ENCODE results near the gene TPBGL. TPM values are rescaled to one million over a fixed set of nuclear protein-coding genes. Genes with fewer than 3 reads are reported as not detected.
A peak's percentile ranks its signal among the peaks of the same experiment; 100 is the strongest.

Gene TPBGL
- total RNA-seq, 1 donor from 2014 or later: not detected

DNA sequence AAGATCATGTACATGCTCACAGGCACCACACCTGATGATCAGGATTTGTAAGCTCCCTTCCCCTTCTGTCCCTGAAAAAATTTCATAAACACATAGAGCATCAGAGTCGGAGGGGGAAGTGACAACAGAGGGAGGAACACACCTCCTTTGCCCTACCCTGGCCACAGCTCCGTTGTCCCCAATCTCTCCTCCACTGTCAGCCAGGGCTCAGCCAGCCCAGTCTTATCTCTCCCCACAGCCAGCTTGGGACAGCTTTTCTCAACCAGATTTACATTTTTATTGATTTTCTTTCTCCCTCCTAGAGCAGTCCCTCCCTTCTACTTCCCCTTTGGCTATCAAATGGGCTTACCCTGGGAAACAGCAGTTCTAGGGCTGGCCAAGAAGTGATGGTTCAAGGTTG lies 32.1 kb upstream of the TPBGL start:
- no peak for FAIRE-seq
- no peak for DNase-seq (ENCODE audit: low spot score in 2 of 2)

GRCh38 chr11:75212411-75212810 lies 28.2 kb upstream of the TPBGL start:
- FAIRE-seq (no peak), DNase-seq (ENCODE audit: low spot score in 2 of 2) (no peak)

GRCh38 chr11:75214411-75214821 lies 26.2 kb upstream of the TPBGL start:
- DNase-seq (ENCODE audit: low spot score in 2 of 2) (peak in 1 of 2 donors; percentile 44), FAIRE-seq (no peak)

- DNase-seq (ENCODE audit: low spot score in 2 of 2) (no peak), FAIRE-seq (no peak)
Measured at GRCh38 chr11:75214843-75215242, 25.7 kb upstream of the TPBGL start.

GRCh38 chr11:75219869-75220268 lies 20.7 kb upstream of the TPBGL start:
- no peak for FAIRE-seq

GRCh38 chr11:75223954-75224643 lies 16.5 kb upstream of the TPBGL start:
- FAIRE-seq: no peak
- DNase-seq (ENCODE audit: low spot score in 2 of 2): no peak

More at GRCh38 chr11:75219869-75220268, 20.7 kb upstream of the TPBGL start:
- no peak for DNase-seq (ENCODE audit: low spot score in 2 of 2)

- DNase-seq (ENCODE audit: low spot score in 2 of 2): no peak
- no peak for FAIRE-seq
Measured at GRCh38 chr11:75225794-75226193, 14.8 kb upstream of the TPBGL start.

DNA sequence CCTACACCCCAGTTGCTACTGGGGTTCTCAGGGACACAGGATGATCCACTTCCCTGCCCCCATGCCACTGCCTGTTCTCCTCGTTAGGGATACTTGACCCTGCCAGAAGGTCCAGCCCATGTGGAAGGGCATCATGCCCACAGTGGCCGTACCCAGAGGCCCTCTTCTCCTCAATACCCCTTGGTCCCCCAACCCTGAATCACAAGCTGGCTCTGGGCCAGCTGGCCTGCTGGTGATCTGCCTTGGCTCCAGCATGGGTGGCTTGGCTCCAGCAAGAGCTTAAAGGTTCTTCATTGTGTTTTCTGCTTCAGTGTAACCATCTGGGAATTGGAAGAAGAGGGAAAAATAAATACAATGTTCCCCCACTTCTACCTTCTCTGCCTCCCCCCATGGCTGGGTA lies 11.1 kb upstream of the TPBGL start:
- FAIRE-seq: no peak
- no peak for DNase-seq (ENCODE audit: low spot score in 2 of 2)

DNA sequence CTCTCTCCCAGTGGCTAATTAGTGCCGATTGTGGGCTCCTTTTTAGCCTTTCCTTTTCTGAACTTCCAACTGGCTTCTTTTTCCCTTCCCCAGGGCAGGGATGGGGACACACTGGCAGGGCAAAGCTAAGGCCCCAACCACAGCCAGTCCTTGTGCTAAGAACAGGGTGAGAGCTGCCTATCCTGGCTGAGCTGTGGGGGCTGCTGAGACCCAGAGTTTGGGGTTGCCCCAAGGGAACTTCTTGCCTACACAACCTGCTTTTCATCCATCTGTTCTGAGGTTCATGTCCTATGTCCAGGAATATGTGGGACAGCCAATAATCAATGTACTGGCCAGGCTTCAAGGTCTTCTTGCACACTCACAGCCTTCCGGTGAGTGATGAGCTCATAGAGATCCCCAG lies 10.0 kb upstream of the TPBGL start:
- FAIRE-seq (no peak), DNase-seq (ENCODE audit: low spot score in 2 of 2) (no peak)

DNA sequence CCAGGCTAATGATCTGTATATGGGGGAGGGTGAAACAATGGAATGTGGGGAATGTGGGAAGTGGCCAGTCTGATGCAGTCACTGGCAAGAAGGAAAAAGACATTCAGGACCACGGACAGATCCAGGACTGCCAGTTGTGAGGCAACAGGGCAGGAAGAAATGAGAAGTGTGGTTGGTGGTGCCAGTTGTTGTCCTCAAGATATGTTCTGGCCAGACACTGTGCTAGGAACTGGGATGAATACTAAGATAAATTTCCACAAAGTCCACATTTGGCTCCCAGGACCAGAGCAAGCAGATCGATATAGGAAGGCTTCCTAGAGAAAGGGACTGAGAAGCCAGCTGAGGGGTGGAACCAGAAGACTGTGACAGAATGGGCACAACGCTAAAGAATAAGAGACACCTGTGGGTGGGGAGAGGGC lies 6.8 kb upstream of the TPBGL start:
- FAIRE-seq (no peak), DNase-seq (ENCODE audit: low spot score in 2 of 2) (no peak)

- FAIRE-seq: no peak
- no peak for DNase-seq (ENCODE audit: low spot score in 2 of 2)
Measured at GRCh38 chr11:75236062-75236461, 4.5 kb upstream of the TPBGL start.

DNA sequence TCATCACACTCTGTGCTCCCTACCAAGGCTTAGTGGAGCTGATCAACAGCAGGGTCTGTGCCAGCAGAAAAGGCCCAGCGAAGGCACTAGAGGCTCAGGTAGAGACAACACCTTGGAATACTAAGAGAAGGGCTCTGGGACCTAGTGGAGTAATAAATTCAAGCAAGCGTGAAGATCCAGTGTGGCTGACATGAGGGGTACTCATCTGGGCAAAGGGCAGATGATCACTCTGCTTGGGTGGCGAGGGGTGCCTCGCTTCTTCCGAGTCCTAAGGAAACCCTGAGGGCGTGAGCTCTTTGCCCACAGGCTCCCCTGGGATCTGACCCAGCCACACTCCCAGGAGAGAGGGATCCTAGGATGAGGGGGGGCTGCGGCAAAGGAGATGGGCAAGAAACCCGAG lies 3.5 kb upstream of the TPBGL start:
- no peak for DNase-seq (ENCODE audit: low spot score in 2 of 2)

DNA sequence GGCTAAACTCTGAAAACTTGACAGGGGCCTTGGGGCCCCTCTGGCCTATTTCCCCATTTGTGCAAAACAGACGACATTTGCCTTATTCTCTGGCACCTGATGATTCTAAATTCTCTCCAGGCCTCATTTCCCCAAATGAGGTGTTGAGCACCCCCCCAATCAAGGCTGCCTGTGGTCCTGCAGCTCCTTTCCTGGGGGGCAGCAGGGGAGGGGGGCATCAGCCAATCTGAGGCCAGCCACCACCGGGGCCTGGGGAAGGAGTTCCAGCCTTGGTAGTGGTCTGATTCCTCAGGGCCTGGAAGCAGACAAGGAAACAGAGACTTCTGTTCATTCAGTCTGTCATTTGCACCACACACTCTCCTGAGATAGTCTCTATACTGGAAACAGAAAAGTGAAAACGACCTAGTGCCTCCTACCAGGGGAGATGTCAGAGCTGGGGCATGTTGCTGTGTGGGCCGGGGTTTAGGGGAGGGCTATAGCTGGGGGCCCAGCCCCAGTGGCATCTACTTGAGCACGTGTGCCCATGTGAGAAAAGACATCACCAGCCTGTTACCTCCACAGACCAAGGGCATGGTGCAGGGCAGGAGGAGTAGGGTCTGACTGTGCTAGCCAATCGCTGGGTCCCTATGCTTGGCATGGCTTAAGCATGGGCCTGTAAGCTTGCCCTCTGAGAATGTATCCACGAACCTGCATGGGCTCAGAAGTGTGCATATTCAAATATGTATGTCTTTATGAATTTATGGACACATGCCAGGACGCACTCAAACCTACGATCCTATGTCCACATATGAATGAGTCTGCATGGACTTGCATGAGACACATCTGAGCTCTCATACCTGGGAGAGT lies 1.8 kb upstream of the TPBGL start:
- FAIRE-seq: no peak
- no peak for DNase-seq (ENCODE audit: low spot score in 2 of 2)

More for the DNA sequence above, 3.5 kb upstream of the TPBGL start:
- no peak for FAIRE-seq

DNA sequence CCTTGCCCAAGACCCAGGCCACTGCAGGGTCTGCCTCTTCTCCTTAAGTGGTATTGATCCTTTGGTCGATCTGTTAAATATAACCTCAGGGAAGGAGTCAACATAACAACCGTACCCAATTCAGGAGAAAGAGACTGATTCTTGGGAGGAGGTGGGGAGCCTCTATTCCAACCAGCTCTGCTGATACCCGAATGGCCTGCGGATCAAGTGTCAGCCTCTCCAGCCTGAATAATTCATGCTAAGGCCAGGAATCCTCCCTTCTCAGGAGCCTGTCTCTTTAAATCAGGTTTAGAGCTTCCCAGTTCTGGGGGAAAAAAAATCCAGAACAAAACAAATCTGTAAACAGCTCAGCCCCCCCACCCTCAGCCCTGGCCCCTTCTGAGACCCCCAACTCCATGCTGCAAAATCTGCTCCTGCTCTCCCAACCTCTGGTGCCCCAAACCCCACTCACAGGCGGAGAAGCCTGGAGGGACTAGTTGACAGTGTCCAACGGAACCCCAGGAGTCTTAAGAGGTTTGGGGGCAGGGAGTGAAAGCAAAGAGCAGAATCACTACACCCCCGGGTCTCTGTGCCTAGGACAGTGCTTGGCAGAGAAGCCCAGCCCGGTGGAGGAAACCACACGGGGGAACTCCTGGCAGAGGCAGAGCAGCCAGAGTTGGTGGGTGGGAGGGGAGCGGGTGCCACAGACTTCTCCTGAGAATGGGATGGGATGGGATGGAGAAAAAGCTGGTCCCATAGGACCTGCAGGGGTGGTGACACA lies 863 bp upstream of the TPBGL start:
- FAIRE-seq (no peak), DNase-seq (ENCODE audit: low spot score in 2 of 2) (no peak)

GRCh38 chr11:75241036-75241905 lies 697 bp downstream of the TPBGL start:
- peak; percentile 93 to 97 for DNase-seq (ENCODE audit: low spot score in 2 of 2)
- no peak for FAIRE-seq

DNA sequence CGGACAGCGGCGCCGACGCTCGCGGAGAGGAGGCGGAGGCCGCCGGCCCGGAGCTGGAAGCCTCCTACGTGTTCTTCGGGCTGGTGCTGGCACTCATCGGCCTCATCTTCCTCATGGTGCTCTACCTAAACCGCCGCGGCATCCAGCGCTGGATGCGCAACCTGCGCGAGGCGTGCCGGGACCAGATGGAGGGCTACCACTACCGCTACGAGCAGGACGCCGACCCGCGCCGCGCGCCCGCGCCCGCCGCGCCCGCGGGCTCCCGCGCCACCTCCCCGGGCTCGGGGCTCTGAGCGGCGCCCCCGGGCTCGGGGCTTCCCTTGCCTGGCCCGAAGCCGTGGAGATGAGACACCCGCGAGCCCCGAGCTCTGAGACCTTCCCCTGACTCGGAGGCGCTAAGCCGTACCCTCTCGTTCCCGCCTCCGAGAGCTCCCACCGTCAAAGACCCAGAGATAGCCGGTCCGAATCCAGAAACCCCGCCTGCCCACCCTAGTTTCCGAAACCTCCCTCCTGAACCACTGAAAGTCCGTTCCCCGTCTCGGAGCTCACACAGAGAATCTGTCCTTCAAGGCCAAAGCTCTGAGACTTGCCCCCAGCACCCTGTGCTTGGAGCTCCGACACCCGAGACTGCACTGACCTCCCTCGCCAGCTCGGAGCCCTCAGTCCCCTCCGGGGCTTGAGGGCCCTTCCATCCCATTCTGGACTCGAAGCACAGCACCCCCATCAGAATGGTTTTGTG lies 1.5 kb downstream of the TPBGL start:
- no peak for DNase-seq (ENCODE audit: low spot score in 2 of 2)
- FAIRE-seq: no peak

DNA sequence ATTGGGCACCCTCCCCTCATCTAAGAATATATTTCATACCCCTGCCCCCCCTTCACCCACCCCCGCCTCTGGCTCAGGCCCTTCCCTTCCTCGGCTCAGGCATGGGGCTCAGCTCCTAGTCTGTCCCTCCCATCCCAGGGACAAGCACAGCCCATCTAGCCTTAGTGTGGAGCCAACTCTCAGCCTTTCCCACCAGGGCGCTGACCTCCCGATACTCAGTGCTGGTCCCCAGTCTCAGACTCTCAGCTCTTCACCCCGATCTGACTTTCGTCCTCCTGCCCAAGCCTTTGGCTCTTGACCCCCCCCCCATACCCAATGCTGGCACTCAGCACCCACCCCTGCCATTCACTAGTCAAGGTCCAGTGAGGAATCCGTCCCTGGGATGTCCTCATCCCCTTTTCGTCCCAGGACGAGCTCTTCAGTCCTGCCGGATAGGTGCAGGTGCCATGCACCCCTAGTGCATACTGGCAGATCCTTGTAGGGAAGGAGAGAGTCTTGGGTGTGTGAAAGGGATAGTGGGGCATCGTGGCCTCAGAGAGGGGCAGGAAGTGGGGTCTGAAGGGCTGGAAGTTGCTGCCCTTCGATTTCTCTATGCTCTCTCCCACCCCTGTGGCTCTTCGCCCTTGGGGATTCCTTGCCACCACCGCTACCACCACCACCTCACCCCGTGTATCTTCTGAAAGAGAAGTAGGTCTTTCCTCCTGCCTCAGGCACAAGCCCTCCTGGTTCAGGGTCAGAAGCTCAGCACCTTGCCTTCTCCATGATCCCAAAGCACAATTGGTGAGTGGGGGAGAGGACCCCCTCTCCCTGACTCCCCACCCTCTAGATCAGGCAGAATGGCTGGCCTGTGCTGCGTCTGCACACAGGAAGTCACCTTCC lies 2.4 kb downstream of the TPBGL start:
- DNase-seq (ENCODE audit: low spot score in 2 of 2) (no peak), FAIRE-seq (no peak)

DNA sequence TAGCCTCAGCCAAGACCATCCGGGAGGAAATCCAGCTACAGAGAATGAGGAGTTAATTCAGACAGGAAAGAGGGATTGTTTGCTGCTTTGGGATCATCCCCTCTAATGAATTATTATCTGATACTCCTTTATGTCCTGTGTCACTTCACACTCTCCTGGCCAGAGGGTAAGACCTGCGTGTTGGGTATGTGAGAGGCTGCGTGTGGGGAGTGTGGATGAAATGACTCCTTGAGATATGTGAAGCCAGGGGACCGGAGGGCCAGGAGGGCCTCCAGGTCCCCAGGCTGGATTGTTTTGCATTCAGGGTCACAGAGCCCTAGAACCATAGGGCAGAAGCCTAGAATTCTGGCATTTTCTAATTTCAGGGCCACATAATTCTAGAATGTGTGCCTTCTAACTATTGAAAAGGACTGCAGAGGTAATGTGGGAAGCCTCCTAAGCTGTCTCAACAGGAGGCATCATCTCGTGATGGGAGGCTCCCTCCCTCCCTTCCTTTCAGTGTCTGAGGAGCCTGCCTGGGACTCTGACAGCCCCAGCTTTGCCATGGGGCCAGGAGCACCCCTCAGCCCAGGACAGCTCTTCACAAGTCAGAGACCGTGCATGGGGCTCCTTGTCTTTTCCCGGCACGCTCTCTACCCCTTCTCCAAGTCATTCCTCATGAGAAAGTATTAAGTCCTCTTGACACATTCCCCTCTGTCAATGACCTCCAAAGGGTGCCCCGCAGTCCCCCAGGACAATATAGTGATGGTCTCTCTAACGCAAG lies 3.7 kb downstream of the TPBGL start:
- FAIRE-seq: no peak
- no peak for DNase-seq (ENCODE audit: low spot score in 2 of 2)

All from frontal cortex (tissue), 4 donors.